H7 (cell line): Measurements from ENCODE around the gene MARCHF2. TPM values are rescaled to one million over a fixed set of nuclear protein-coding genes. Genes with fewer than 3 reads are reported as not detected.

ENCODE experiments used
- DNase-seq: peaks from one replicate; pipeline ENCODE4 v3.0.0; 2012
- H3K27me3 ChIP-seq: 2 replicates; pipeline ENCODE4 v1.6.0; 2011; ENCODE audit warnings: mild to moderate bottlenecking, low read length; ENCODE audit not compliant: control insufficient read depth, insufficient read depth
- H3K36me3 ChIP-seq: replicated peaks from 2 replicates; pipeline ENCODE4 v1.5.1; 2011; ENCODE audit warnings: low read length; ENCODE audit not compliant: control insufficient read depth, insufficient read depth
- H3K4me3 ChIP-seq: 2 replicates; pipeline ENCODE4 v1.5.1; 2011; ENCODE audit warnings: low read depth, mild to moderate bottlenecking, control low read depth, low read length, moderate library complexity; ENCODE audit not compliant: insufficient read depth
- total RNA-seq: library from RNA; depleted of rRNA; stranded (reverse); fragments of >200 nt; shearing (Covaris generic); gene quantifications from 2 replicates; pipeline ENCODE4 v1.2.3, GENCODE V29; 2014

Gene MARCHF2
- total RNA-seq, 1 experiment from 2014 or later = 47.8 TPM

DNA sequence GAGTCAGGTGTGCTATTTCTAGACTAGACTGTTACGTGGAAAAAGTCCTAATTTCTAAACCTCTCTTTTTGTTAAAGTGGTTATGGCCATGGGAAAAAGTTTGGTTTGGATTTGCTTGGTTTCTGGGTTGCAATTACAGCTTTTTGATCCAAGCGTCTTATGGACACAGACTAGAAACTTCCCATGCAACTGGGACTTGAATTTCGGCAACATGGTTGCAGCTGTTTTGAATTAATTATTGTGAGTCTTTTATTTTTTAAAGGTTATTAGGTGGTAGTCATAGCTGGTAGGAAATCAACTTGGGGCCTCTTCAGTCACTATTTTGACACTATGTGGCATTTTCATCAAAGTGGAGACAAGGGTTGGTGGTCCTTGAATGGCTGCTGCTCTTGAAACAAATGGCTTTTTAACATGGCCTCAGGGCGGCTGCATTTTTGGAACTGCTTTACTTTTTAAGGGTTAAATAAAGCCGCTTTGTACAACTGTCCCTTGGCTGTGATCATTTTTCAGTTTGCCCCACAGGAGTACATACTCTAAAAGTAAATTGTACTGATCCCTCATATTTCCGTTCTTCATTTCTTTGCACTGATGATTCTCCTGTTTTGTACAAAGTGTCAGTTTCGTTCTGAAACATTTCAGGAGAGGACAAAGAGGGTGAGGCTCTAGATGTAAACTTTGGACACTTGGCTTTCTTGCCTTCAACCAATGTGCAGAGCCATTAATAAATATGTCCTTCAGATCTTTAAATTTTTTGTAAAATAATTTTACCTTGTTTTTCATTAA lies 47.6 kb downstream of the MARCHF2 start:
- H3K36me3 ChIP-seq = peaks cover 35% of the 10 kb centered on the region

DNA sequence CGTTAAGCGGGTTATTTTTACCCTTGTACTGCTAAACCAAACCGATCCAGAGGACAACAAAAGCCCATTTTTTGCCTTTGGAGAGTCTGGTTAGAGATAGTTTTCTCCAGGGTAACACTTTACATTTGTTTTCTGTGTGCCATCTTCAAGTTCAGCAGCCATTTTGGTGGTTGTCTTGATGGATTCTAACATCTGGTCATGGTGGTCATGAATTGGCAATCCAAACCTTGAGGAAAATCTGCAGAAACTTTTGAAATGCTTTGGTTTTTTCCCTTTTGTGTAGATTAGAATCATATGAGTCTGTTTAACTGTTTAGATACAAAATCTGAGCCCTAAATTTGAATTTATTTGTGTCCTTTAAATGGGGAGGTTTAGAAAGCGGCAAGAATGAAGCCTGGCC lies 48.3 kb downstream of the MARCHF2 start:
- peaks cover 37% of the 10 kb centered on the region for H3K36me3 ChIP-seq
- no peaks in the 10 kb centered on the region for H3K27me3 ChIP-seq
- DNase-seq = no peak
- H3K4me3 ChIP-seq = no peak overlapping the region

More for the DNA sequence above, 47.6 kb downstream of the MARCHF2 start:
- Histone ChIP-seq H3K27me3 (no peaks in the 10 kb centered on the region), H3K4me3 (no peak overlapping the region)
- DNase-seq = no peak

GRCh38 chr19:8461891-8462290 lies 48.8 kb downstream of the MARCHF2 start:
- no peaks in the 10 kb centered on the region for H3K27me3 ChIP-seq
- no peak for DNase-seq
- H3K36me3 ChIP-seq = peaks cover 35% of the 10 kb centered on the region
- no peak overlapping the region for H3K4me3 ChIP-seq

DNA sequence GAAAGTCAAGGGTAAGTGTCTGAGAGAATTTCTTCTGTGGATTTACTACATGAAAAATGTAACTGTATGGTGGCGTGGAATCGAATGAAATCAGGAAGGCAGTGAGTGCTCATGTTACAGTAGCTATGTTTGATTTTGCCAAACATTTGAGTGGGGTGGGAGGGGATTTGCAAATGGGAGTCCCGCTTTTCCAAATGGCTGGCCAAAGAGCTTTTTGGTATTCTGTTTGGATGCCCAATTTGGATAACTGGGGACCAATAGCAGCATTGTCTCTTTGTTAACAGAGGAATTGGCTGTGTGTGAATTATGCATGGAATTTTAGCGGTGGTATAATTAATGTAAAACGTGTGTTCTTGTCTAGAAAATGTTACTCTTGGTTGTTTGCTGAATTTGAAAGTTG lies 49.5 kb downstream of the MARCHF2 start:
- DNase-seq = no peak
- H3K27me3 ChIP-seq = no peaks in the 10 kb centered on the region
- peaks cover 39% of the 10 kb centered on the region for H3K36me3 ChIP-seq
- no peak overlapping the region for H3K4me3 ChIP-seq

GRCh38 chr19:8463365-8463764 lies 50.3 kb downstream of the MARCHF2 start:
- H3K27me3 ChIP-seq = no peaks in the 10 kb centered on the region
- H3K36me3 ChIP-seq = peaks cover 43% of the 10 kb centered on the region
- no peak overlapping the region for H3K4me3 ChIP-seq
- DNase-seq = no peak

DNA sequence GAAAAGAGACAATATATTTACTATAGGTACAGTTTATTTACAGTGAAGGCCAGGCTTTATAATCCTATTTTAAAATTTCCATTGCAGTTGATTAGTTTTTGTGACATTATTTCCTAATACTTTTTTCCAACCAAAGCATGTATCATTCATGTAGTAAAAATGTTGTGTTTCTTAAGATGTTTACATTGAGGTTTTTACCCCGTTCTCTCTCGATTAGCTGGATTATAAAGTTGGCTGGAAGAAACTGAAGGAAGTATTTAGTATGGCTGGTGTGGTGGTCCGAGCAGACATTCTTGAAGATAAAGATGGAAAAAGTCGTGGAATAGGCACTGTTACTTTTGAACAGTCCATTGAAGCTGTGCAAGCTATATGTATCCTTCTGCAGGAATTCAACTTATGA lies 52.9 kb downstream of the MARCHF2 start:
- Histone ChIP-seq H3K36me3 (peaks cover 64% of the 10 kb centered on the region), H3K27me3 (no peaks in the 10 kb centered on the region), H3K4me3 (no peak overlapping the region)
- no peak for DNase-seq

DNA sequence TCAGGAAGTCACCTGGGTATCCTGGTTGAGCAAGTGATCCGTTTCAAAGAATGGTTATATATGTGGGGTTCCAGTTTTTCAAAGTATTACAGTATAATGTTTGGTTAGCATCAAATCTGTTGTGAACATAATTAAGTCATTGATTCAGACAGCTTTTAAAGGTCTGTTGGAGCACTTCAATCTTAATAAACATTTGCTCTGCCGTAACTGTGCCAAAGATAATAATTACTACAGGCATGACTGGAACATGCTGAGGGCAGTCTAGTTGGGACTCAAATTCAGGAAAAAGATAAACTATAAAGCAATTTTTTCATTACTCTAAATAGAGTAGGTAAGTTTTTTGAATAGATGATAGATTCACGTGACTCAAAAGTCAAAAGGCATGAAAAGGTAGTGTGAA lies 55.0 kb downstream of the MARCHF2 start:
- H3K4me3 ChIP-seq = no peak overlapping the region
- DNase-seq = no peak
- peaks cover 74% of the 10 kb centered on the region for H3K36me3 ChIP-seq
- H3K27me3 ChIP-seq = no peaks in the 10 kb centered on the region

DNA sequence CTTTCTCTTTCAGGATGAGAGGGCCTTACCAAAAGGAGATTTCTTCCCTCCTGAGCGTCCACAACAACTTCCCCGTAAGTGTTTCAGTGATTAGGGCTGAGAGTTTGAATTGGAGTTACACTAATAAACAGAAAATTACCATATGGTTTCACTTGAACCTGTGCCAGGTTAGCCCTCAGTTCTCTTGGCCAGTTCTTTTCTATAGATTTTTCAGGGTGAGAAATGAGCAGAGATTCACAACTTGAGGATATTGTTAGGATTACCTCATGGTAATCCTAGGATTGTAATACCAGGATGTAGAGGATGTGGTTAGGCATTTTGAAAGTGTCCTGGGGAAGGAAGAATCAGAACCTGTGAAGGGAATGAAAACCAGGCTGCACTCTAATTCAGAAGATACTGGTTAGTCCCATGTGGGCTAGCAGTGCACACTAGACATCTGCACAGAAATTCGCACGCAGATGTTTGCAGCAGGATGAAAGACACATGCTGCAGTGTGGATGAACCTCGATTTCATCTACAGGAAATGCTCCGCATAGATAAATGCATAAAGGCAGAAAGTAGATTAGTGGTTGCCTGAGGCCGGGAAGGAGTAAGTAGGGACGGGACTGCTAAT lies 55.8 kb downstream of the MARCHF2 start:
- peaks cover 73% of the 10 kb centered on the region for H3K36me3 ChIP-seq
- DNase-seq = no peak

GRCh38 chr19:8469613-8470368 lies 56.7 kb downstream of the MARCHF2 start:
- Histone ChIP-seq H3K4me3 (no peak overlapping the region), H3K36me3 (peaks cover 73% of the 10 kb centered on the region), H3K27me3 (no peaks in the 10 kb centered on the region)
- no peak for DNase-seq

More for the DNA sequence above, 55.8 kb downstream of the MARCHF2 start:
- Histone ChIP-seq H3K27me3 (no peaks in the 10 kb centered on the region), H3K4me3 (no peak overlapping the region)

GRCh38 chr19:8473648-8474476 lies 60.8 kb downstream of the MARCHF2 start:
- Histone ChIP-seq H3K27me3 (no peaks in the 10 kb centered on the region), H3K36me3 (peaks cover 72% of the 10 kb centered on the region), H3K4me3 (no peak overlapping the region)
- no peak for DNase-seq

DNA sequence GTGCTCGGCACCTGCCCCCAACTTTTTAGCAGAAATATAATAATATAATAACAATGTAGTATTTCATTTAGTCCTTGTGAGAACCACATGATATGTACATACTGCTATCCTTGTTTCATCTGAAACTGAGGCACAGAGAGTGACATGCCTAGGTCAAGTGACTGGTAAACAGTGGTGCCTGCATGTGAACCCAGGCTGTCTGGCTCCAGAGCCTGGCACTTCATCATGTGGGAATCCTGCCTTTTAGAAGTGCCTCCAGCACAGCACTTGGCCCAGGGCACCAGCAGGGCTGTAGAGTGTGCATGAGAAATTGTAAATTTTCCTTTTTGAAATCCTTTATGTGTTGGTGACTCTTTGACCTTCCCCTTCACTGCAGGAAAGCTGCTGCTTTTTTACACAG lies 61.9 kb downstream of the MARCHF2 start:
- no peak for DNase-seq
- Histone ChIP-seq H3K27me3 (no peaks in the 10 kb centered on the region), H3K4me3 (no peak overlapping the region), H3K36me3 (peaks cover 62% of the 10 kb centered on the region)

DNA sequence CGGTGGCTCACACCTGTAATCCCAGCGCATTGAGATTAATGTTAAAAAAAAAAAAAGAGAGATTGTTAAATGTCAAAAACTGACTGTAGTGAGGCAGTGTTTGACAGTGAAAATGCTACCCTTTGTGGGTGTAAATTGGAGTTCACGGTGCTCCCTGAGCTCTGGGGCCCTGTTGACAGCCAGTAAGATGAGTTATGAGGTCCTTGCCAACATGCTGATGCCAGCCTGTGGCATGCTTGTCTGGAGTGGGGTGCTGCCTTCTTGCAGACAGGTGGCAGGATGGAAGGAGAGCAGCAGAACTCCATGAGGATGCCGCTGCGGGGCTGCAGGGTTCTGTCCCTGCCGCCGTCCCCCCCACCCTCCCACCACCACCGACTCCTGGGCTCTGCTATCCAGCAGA lies 63.4 kb downstream of the MARCHF2 start:
- no peak for DNase-seq
- Histone ChIP-seq H3K27me3 (no peaks in the 10 kb centered on the region), H3K4me3 (no peak overlapping the region), H3K36me3 (peaks cover 56% of the 10 kb centered on the region)

GRCh38 chr19:8477889-8478288 lies 64.8 kb downstream of the MARCHF2 start:
- Histone ChIP-seq H3K27me3 (no peaks in the 10 kb centered on the region), H3K36me3 (peaks cover 58% of the 10 kb centered on the region), H3K4me3 (no peak overlapping the region)
- DNase-seq = no peak

- Histone ChIP-seq H3K36me3 (peaks cover 55% of the 10 kb centered on the region), H3K27me3 (no peaks in the 10 kb centered on the region), H3K4me3 (no peak overlapping the region)
- no peak for DNase-seq
Observed at GRCh38 chr19:8478598-8478997, 65.5 kb downstream of the MARCHF2 start.
